T-helper 2 cell treated with Interferon-gamma antibody and Interleukin-4, amounts not matched to agents 100 ng/mL and 5 ng/mL, for 36 hours (primary cell): Measurements from ENCODE around the gene RUNX1. TPM values are rescaled to one million over a fixed set of nuclear protein-coding genes. Genes with fewer than 3 reads are reported as not detected.
"Not testable (repeated sequence)": the region's sequence is repeated elsewhere in the genome, so short reads cannot be mapped to it uniquely, and the experiment has no call there.

Experiments
- intact Hi-C: fragments of 100-400 bp; cut with micrococcal nuclease; formaldehyde crosslinking; loops from one replicate; pipeline ENCODE4 v1.15.1; 2023
- total RNA-seq: library from RNA; stranded (reverse); gene quantifications from 2 replicates; pipeline ENCODE4 v1.2.3, GENCODE V29; 2022

The RUNX1 gene
- total RNA-seq, 1 donor from 2014 or later, result 84.3 TPM

DNA sequence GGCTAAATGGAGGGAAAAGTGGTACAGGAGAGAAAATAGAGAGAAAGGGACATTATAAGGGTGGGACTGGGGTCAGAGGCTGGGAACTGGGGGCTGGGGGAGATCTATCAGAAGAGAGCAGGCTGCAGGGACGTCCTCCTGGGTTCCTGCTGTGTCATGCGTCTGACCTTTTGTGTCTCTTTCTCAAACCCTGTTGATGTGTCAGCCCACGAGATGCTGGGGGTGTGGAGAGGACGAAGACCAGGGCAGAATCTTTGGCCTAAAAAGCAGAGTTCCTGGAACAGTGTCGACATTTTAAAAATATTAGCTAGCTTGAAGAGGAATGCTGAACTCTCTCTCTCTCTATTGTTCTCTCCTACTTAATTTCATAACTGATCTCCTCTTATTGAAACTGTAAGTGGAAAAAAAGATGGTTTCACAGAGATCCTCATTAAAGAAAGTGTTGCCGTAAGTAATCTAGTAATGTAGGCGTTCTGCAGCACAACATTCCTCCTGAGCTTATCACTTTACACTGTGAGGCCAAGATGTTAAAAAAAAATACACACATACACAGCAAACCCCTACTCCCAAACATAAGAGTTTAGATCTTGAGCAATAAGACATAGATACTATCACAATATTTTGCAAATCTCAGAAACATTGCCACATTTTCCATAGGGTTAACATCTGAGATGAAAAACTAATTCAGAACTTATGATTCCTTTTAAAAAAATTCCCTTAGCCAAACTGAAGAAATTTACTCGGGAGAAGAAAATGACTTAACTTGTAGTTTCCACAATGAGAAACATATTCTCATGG lies 52.6 kb downstream of the RUNX1 start:
- intact Hi-C loops, result no loop called here

DNA sequence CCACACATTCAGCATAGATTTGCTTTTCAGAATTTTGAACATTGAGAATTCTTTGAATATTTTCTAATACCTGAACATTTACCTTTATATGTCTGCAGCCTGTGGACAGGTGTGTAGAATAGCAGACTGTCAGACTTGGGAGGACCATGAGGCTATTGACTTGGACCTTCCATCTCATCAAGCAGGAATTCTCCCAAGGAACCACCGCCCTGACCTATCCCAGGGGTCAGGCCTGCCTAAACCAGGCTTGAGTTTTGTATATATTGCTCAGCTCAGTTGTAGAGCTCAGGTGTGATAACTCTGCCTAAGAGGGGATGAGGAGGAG lies 53.2 kb downstream of the RUNX1 start:
- intact Hi-C loops, result no loop called here

DNA sequence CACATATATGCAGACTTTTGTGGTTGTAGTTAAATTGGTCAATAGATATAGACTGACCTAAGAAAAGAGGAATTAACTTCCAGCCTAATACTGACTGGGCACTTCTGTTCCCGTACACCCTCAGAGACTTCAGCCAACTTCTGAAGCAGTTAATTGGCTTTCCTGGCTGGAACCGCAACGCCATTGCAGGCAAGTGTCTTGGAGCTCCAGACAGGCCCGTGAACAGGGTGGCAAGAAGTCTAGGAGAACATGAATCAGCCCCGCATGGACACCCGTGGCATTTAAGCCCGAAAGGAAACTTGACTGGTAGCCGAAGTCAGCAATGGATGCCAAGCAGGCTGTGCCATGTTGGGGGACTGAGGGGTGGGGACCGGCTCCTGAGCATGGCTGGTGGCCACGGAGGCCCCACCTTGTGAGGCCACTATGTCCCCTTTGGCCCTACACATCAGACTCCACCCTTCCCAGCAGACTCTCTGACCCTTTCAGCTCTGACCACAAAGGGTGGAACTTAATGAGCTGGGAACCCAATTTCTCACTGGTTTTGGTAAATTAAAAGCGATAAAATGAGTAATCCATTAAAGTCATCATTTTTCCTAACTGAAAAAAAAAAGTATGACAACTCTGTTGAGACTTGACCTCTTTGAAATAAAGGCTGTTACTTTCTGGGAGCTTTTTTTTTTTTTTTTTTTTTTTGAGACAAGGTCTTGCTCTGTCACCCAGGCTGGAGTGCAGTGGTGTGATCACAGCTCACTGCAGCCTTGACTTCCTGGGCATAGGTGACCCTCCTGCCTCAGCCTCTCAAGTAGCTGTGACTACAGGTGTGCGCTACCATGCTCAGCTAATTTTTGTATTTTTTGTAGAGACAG lies 54.1 kb downstream of the RUNX1 start:
- intact Hi-C loops, result no loop called here

DNA sequence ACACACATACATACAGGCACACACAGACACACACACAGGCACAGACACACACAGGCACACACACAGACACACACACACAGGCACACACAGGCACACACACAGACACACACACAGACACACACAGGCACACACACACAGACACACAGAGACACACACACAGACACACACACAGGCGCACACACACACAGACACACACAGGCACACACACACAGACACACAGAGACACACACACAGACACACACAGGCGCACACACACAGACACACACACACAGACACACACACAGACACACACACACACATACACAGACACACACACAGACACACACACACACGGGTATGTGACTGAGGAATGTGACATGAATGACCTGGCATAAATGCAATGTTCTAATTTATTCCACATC lies 55.6 kb downstream of the RUNX1 start:
- intact Hi-C loops, result not testable (repeated sequence)

DNA sequence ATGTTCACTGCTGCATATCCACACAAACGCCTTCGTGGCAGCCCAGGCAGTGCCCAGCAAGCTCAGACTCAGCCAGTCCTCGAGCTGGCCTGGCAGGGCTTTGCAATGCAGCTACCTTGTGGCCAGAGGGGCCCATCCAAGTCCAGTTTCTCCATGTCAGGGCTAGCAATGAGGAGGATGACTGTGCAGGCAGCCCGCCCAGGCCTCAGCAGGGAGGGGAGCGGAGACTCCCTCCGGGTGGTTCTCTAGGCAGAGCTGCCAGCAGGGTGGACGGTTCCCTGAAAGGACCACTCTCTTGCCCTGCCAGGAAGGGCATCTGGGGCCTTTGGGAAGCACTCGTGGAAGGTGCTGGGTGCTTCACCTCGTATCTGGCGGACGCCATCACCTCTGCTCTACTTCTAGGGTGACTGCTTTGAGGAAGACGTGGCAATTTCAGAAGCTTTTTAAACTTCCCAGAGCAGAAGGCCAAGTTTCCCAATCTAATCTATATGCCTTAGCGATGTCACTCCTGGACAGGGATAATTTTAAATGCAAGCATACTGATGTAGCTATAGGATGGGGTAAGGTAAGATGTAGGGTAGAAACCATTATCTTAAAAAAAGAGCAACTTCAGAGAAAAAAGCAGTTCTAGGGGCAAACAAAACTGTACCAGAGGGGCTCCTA lies 56.2 kb downstream of the RUNX1 start:
- intact Hi-C loops, result no loop called here

DNA sequence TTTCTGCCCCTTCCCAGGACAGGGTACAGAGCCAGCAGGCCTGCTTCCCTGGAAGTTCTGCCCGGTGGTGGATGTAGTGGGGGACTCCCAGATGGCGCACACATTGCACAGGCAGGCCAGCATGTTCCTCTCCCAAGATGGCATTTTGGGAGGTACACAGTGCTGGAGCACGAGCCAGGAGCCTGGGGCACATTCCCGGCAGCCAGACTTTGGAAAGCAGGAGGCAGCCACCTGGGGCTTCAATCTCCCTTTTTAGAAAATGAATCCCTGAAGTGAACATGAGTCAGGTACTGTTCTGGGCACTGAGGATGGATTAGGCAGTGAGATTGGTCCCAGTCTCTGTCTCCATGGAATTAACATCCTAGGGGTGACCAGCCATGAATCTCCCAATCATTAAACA lies 56.9 kb downstream of the RUNX1 start:
- intact Hi-C loops, result no loop called here

DNA sequence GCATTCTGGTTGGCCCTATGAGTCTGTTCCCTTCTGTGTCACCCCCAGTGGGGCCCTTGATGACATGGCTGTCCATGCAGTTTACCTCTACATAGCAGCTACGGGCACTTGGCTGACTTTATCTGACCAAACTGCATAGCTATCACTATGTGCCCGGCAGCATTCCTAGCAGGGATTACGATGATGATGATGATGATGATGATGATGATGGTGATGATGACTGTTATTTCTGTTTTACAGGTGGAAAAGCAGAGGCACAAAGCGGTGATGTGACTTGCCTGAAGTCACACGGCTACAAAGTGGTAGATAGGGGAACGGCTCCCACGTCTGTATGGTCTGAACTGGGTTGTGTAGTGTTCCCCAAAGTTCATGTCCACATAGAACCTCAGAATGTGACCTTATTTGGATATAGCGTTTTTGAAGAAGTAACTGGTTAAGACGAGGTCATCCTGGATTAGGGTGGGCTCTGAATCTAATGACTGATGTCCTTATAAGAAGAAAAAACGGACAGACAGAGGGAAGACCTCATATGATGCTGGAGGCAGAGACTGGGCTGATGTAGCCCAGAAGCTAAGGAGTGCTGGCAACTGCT lies 57.6 kb downstream of the RUNX1 start:
- intact Hi-C loops, result loop anchor here (2.0 kb wide), 1 partner anchor 29 kb away; no protein-coding TSS in a partner anchor

DNA sequence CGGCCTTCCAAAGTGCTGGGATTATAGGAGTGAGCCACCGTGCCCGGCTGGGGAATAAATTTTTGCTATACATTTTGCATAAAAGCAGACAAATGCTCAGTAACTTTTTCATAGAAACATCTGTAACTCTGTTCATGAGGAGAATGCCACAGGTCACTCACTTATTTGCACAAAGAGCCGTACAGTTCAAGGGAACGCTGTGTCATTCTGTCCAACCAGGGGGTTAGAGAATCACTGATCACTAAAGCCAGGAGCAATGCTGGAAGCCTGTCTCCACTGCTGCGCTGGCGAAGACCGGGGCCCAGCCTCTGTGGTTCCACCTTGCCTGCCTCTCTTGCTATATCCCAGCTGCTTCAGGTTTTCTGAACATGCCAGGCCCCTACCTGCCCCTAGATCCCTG lies 58.3 kb downstream of the RUNX1 start:
- intact Hi-C loops, result loop anchor here (2.0 kb wide), 1 partner anchor 30 kb away; no protein-coding TSS in a partner anchor

DNA sequence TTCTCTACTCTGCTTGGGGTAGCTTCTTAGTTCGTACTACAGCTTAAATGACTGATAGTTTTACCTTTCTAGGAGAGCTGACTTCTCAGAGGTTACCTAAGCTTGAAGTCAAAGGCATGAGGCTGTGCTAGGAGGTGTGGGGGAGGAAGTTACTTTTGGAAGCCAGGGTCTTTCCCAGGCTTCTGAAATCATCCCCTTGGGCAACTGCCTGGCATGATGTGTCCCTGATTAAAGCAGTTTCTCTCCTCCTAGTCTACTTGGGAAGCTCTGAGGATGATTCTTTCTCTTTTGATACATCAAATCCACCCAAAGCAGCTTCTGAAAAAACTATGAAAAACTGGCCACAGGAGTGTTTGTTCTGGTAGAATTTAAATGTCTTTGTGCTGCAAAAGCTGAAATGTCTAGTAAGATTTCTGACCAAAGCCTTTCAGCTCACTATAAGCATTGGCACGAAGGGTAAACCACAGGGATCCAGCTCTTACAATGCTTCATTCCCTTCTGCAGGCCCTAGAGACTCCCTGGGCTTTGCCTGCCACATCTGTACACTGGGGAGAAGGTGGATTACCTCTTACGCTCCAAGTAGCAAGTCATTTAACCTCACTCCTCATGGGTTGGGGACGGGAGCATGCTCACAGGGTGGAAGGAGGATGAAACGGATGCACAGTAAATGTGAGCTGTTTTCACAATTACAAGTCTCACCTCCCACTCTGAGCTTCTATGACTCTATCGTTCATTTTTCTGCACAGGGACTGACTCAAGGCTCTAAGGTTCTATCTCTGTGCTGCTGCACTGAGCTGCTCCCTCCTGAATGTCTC lies 59.6 kb downstream of the RUNX1 start:
- intact Hi-C loops, result loop anchor here (2.0 to 10.0 kb wide), 2 partner anchors 31 to 185 kb away; no protein-coding TSS in a partner anchor

DNA sequence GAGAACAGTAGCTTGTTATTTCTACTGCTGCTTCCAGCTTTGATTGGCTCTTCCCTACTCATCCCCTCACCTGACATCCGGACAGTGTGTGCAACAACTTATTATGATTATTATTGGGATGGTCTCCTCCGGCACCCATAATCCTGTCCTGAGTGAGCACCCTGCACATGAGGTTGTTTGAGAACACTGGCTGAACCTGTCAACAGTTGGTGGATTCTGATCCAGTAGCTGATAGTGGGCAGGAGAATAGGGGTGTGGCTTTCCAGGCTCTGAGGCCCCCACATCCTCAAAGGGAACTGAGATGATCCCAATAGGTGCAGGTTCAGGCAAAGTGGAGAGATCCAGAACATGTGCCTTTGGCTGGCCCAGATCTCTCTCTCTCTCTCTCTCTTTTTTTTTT lies 60.5 kb downstream of the RUNX1 start:
- intact Hi-C loops, result loop anchor here (10.0 kb wide), 1 partner anchor 184 kb away; no protein-coding TSS in a partner anchor

DNA sequence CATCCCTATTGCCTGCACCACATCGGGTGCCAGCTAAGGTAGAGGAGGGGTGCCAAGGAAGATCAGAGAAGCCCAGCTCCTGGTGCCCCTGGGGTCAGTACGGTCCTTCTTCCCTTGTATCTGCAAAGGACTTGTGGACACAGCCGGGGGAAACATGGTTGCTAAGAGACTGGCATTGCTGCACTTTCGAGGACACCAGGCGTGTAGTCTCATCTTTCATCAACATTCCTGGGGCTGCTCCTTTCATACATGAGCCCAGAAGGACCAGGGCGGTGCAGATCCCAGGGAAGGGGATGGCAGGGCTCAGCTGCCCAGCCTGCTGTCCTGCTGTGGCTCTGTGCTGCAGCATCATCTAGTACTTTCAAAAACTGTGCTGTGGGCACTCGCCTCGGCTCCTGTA lies 61.0 kb downstream of the RUNX1 start:
- intact Hi-C loops, result loop anchor here (10.0 kb wide), 1 partner anchor 183 kb away; no protein-coding TSS in a partner anchor

DNA sequence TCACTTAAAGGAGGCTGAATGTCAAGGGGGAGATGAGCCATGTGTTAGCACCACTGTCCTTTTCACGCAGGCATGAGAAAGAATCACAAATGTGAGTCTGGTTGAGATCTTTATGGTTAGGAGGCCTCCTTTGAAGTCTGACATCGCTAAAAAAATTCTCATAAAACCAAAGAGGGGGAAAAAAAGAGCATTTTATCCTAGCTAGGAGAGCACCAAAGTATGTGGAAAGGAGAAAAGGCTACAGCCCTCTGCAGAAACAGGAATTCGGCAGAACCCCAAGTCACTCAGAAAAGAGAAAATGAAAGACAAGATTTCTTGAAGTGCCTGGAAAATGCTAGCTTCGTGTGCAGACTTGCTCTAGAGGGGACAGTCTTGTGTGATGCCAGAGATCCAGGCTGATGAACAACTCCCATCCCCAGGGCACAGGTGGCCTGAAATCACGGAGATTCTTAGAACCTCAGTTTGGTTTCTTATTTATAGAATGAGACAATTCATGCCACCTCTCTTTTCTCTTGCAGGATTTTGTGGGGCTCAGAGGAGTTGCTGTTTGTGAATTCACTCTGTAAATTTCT lies 61.5 kb downstream of the RUNX1 start:
- intact Hi-C loops, result loop anchor here (1.0 to 10.0 kb wide), 5 partner anchors 27 to 183 kb away; no protein-coding TSS in a partner anchor

DNA sequence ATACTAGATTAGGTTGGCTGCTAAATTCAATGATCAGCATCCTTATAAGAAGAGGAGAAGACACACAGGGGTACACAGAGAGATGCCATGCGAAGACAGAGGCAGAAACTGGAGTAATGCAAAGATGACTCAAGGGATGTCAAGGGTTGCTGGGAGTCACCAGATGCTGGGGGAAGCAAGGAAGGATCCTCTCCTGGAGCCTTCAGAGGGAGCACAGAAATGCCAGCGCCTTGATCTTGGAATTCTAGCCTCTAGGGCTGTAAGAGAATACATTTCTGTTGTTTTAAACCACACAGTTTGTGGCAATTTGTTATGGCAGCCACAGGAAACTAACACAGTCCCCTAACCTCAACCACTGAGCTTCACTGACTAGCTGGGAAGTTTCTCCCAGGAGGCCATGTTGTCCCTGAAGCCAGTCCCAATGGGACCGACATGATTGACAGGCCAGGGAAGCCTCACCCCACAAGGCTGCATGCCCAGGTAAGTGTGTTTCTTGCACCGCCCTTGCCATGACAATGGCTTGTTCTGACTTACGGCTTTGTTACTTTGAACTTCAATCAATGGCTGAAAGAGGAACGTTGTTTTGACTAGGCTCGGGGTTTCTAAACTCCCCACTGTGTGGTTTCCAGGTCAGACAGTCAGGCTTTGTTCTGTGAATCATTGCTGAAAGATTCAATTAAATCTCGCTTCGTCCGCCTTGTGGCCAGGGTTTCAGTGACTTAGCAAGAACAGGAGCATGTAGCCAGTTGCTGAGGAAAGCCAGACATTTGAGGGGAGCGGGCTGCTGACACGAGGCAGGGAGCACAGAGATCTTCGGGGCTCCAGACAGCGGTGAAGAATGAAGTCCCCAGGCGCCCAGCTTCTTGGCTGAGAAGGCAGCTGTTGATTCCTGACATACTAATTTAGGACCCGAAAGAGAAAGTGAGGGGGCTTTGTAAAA lies 62.3 kb downstream of the RUNX1 start:
- intact Hi-C loops, result loop anchor here (1.0 to 10.0 kb wide), 5 partner anchors 28 to 182 kb away; no protein-coding TSS in a partner anchor

DNA sequence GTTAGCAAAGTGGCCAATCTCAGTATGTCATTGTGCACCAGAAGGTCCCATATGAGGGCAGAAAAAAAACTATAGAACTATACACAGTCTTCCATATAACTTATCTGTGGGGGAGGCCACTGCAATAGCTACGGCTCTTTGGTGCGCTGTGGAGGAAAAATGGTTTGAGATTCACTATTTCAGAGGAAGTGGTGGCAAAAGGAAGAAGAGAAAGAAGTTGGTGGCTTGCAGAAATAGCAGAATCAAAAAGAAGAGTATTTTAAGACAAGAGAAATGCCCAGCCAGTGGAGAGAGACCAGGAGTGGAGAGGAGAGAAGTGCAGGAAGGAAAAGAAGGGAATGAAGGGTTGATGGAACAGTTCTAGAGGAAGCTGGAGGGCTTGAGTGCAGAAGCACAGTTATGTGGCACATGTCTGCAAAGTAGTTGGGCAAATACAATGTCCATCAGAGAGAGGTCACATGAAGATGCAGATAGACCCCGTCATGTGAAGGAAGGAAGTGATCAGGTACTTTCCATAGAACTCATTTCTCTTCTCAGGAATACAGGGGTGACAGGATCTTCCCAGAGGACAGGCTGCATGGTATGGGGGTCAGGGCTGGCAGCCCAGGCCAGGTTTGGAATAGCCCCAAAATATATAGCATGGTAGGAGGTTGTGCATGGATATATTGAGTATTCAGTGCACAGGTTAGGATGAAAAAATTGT lies 64.6 kb downstream of the RUNX1 start:
- intact Hi-C loops, result loop anchor here (10.0 kb wide), 1 partner anchor 180 kb away; no protein-coding TSS in a partner anchor

DNA sequence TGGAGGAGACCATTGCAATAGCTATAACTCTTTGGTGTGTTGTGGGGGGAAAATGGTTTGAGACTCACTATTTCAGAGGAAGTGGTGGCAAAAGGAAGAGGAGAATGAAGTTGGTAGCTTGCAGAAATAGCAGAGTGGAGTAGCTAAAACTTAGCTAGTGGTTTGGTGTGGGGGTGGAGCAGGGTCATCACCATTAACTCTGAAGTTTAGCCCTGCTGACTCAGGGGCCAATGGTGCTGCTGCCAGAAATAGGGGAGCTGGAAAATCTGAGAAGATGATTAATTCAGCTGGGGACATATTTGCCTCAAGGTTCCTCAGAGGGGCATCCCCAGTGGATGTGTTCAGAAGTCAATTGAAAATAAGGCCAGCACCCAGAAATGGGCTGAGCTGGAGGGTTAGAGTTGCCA lies 65.4 kb downstream of the RUNX1 start:
- intact Hi-C loops, result loop anchor here (1.0 to 10.0 kb wide), 7 partner anchors 9 to 239 kb away; no protein-coding TSS in a partner anchor

DNA sequence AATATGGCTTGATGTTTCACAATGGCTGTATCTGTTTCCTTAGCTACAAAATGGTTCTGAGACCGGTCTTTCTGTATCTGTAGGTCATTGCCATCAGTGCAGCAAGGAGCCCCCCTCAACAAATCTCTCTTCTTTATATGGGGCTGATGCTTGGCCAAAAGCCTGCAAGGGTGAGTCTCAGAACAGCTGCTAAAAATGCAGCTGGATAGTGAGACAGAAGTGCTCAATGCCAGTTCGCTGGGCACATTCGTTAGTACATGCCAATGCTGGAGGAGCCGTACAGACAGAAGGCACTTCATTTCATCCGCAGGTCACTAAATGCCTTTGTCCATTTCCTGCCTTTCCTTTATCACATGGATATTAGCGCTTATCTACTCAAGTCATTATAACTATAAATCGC lies 67.3 kb downstream of the RUNX1 start:
- intact Hi-C loops, result loop anchor here (2.0 to 10.0 kb wide), 2 partner anchors 177 to 241 kb away; no protein-coding TSS in a partner anchor

DNA sequence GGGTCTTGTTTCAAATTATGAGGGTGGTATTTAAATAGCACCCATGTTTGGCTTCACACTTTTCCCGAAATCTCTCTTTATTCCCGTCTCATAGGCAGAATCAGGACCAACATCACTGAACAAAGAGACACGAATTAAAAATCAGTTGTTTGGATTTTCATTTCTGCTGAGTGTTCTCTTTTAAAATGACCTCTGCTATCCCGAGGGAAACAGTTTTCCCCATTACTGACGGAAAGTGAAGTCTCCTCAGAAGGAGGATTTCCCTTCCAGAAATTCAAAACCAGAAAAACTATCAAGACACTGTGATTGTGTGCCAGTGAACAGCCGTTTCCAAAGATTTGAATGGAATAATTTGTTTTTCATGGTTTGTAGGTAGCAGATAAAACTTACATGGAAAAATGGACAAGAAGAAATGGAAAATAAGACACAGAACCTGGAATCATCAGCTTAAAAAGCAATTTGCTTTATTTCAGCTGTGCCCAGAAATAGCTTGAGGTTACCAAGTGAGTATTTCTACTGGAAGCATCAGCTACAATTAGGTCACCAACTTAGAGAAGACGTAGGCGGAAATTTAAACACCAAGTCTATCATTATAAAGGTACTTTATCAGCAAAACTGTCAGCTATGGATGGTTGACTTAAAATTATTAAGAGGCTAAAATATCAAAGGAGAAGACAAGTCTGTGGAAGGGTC lies 68.5 kb downstream of the RUNX1 start:
- intact Hi-C loops, result loop anchor here (10.0 kb wide), 1 partner anchor 176 kb away; no protein-coding TSS in a partner anchor
